GM11168 (cell line): Measurements from ENCODE around the gene CEP192.

Experiments used
- in situ Hi-C: fragments of 300-500 bp; cut with MboI; formaldehyde crosslinking; loops from one replicate; pipeline ENCODE4 v1.12.0; 2022; ENCODE audit warnings: low sequenced_read_pairs; ENCODE audit not compliant: unreplicated experiment

Gene CEP192

DNA sequence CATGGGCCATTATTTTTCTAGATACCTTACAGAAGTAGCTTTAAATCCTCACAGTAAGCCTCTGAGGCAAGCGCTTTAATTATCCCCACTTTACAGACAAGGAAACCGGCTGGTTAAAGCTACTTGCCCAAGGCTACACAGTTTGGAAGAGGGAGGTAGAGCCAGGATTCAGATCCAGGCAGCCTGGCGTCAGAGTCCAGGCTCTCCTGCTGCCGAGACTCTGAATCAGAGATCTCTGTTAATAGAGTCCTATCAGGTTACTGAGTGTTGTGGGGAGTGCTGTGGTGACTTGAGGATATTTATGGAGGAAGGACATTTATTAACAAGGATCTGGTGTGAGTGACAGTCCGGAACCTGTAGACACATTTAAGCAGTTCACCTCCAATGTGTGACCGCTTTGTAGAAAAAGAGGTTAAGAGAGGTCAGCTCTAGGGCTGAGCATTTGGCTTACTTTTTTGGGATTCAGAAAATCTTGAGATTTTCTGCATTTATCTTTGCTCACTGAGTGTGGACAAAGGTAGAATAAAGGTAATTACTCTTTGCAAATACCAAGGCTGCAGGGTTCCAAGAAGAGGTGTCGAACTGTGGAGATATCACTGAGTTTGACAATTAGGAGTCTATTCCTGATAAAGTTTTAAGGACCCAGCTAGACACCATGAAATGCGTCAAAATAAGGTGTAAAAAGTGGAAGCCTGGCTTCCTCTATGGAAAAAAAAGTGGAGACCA, 1.6 kb upstream of the CEP192 start:
- in situ Hi-C loops, result no loop called here

DNA sequence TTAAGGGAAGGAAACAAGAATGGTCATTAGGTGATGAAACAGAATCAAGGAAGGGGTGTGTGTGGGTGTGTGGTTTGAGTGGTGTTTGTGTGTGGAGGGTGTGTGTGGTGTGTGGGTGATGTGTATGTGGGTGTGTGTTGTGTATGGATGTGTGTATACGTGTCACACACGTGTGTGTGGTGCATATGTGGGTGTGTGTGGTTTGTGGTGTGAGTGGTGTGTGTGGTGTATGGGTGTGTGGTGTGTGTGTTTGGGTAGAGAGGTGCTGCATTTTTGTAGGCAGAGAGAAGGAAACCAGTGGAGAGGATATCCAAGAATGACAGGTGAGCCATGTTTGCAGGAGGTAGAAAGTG, 1.1 kb upstream of the CEP192 start:
- in situ Hi-C loops, result no loop called here

DNA sequence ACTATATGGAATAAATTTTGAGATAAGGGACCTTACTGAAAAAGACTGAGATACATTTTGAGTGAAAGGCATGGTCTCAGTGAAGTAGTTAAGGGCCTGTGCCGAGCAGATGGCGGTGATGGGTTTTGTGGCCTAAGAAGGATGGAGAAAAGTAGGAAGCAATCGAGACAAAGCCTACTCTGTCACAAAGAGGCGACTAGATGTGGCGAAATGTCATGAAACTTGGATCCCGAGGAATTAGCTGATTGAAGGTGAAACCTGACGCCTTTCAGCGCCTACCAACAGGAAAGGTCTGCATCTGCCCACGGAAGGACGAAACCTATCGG, 558 bp upstream of the CEP192 start:
- in situ Hi-C loops, result no loop called here

DNA sequence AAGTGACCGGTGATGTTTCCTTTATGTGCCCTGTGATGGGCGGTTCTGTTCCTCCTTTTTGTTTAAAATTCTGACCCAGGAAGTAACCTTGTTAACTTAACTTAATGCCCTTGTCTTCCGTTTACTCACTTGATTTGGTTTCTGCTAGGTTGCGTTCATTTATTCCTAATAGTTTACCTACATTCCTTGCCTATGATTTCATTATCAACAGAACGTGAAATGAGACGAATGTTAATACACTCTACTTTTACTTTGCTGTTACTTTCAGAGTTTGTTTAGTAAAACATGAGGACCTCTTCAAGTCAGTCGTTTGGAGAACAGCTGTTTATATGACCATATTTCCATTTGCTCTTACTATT, 638 bp downstream of the CEP192 start:
- in situ Hi-C loops, result no loop called here

DNA sequence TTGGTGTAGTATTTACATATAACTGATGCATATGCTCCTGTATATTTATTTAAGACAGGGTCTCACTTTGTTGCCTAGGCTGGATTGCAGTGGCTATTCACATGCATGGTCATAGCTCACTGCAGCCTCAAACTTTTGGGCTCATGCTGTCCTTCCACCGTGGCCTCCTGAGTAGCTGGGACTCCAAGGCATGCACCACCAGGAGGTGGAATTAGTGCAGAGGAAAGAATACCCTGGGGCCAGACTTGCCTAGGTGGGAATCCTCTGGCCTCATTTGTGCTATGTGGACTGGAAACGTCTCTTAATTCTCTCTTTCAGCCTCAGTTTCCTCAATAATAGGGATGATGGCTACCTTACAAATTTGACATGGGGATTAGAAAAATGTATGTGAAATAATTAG, 2.3 kb downstream of the CEP192 start:
- in situ Hi-C loops, result no loop called here

DNA sequence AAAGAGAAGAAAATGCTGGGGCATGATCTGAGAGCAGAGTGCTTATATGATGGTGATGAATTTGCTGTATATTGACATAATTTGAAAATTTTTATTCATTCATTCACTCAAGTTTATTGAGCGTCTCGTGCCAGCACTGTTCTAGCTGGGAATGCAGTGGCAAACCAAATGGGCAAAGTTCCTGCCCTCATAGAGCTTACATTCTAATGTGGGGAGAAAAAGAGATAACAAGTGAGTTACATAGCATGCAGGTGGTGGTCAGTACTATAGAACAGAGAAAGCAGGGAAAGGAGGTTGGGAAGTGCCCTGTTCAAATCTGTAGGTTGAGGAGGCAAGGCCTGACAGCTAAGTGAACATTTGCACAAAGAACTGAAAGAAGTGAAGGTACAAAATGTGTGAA, 4.3 kb downstream of the CEP192 start:
- in situ Hi-C loops, result loop anchor here (5.0 kb wide), 1 partner anchor 57 kb away; no protein-coding TSS in a partner anchor

DNA sequence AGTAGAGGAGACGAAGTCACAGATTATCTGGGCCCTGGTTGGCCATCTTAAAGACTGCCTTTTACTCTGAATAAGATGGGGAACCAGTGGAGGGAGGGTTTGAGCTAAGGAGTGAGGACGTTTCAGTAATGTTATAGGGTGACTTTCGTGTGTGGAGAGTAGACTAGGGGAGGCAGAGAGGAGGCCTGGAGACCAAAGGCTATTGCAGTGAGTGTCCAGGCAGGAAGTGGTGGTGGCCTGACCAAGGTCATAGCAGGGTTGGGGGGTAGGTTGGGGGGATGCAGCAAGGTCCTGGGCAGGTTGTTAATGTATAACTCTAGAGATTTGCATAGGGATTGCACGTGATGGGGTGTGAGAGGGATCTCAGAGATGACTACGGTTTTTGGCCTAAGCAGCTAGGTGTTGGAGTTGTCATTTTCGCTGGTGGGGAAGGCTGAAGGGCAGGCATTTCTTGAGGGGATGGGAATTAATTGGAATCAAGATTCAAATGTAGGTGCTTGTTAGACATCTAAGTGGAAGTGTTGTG, 4.9 kb downstream of the CEP192 start:
- in situ Hi-C loops, result loop anchor here (5.0 kb wide), 1 partner anchor 56 kb away; no protein-coding TSS in a partner anchor

DNA sequence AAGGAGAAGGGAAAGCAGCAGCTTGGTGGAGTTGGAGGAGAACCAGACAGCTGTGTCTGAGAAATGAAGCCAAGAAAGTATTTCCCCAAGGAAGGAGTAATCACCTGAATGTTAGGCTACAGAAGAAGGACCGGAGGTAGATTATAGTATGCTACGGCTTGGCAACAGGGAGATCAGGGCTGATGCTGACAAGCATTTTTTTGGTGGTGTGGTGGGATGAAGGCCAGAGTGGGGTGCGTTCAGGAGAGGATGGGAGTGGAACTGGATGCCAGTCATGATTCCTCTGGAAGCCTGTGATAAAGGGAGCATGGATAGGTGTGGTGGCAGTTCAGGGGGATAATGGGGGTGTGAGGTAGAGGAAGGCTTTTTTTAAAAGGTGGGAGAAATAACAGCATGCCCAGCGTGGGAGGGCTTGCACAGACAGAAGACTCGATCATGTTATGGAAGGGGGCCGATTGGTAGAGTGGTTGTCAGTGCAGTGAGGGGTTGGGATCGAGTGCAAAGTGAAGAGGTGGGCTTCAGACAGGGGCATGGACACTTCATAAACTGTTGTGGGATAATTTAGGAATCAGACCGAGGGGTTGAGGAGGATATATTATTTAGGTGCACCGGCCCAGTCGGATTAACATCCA, 5.6 kb downstream of the CEP192 start:
- in situ Hi-C loops, result loop anchor here (5.0 kb wide), 1 partner anchor 56 kb away; no protein-coding TSS in a partner anchor

DNA sequence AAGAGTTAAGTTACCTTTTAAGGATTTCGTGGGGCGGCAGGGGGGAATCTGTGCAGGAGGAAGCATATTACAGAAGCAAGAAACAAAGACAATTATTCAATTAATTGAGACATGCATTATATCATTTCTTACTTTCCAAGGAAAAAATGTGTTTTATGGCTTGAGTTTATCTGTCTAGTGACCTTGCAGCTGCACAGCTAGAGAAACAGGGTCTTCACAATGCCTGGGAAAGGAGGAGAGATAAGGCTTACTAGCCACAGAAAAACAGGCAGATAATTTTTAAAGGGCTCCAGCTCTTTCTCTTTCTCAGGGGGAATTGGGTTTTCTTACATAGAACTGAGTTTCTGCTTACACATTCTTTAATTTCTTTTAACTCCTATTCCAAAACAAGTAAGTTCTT, 6.2 kb downstream of the CEP192 start:
- in situ Hi-C loops, result loop anchor here (5.0 kb wide), 1 partner anchor 55 kb away; no protein-coding TSS in a partner anchor

DNA sequence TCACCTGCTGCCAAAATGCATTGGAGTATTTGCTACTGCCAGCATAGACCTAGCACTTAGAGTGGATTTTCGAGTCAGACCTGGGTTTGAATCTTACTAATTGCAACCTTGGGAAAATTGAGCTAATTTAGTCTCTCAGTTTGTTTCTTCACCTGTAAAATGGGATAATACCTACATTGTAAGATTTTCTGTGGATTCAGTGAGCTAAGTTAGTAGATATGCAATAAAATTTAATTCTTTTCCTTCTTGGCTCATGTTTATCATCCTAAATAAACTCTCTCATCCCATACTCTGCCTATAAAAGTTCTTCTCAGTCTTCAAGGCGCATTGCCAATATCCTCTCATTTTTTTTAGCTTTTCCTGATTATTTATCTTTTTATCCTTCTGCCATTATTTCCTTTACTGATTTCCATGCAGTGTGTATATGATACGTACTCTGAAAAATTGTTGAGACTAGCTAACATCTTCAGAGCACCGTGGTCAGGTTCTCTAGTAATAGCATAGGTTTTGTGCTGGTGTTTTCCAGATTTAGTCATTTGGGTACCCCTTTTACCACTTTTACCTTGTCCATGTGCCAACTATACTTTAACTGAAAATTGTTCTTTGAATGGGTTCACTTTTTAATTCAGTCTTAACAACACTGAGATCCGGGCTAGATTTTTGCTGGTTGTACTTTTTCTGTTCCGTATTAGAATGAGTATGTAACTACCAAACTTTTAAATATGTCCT, 7.3 kb downstream of the CEP192 start:
- in situ Hi-C loops, result loop anchor here (5.0 kb wide), 1 partner anchor 54 kb away; no protein-coding TSS in a partner anchor

DNA sequence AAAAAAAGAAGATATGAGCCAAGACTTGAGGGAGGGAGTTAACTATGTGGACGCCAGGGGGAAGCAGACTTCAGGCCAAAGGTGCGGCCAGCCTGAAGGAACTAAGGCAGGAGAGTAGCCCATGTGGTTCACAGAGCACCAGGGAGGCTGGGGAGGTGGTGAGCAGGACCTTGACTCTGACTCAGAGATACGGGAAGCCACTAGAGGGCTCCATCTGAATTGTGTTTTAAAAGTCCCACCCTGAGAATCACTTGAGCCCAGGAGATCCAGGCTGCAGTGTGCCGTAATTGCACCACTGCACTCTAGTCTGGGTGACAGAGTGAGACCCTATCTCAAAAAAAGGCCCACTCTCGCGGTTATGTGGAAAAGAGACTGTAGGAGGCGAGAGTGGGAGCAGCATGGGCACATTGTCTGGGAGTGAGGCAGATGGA, 12.3 kb downstream of the CEP192 start:
- in situ Hi-C loops, result no loop called here

DNA sequence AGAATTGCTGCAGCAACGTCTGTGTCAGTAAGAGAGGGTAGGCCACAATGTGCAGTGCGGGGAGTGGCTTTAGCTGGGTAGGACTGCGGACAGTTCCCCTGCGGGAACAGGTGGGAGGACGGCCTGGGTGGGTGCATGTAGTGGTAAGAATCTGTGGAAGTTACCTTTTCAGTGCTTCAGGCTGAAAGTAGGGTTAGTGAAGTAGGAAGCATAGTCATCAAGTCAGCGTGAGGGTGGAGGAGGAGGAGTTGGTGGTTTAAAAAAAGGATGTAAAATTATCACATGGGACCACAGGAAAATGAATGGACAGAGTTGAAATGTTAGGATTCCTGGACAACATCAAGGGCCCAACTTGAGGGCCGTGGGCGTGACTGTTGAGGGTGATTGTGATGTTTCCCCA, 13.2 kb downstream of the CEP192 start:
- in situ Hi-C loops, result no loop called here

DNA sequence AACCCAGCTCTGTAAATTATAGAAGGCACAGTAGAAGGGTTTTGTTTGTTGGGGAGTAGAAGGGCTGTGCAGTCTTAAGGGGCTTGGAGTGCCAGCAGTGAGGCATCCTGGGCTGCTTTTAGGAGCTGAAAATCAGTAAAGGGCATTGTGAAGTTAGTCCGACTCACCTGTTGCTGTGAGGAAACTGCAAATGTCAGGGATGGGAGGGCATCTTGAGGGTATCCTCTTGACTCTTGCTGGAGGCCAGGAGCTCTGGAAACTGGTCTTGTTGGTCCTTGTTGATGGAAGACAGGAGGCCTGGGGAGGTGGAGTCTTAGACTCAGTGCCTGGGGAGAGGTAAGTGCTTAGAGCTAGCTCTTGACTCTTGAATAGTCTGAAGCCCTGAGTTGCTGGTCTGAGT, 14.1 kb downstream of the CEP192 start:
- in situ Hi-C loops, result no loop called here

DNA sequence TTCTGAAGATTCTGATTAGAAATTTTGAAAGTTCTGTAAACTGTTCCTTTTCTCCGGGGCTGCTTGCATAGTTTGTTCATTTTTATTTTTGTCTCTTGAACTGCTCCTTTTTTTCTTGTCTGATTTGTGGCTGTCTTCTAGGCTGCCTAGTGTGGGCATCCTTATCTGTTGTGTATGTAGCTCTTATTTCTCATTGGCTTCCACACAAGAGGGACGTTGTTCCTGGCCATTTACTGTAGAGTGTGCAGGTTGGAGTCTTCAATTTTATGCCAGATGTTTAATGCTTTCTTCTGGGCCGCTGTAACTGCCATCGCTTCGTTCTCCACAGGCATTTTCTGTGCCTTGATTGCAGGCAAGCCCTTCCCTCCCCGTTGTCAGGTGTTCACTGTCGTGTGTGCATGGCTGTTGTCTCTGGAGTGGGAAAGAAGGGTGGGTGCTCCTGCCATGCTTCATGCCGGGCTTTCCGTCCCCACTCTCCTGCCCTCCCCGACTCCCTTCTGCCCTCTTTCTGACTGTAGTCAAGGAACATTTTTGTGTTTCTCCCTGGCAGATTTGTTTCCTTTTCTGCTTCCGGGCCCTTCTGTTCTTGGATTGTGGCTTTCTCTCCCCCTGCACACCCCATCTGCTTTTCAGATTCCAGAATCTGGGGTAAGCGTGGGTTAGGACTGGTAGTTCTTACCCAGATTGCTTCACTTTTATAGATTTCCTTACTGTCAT, 15.5 kb downstream of the CEP192 start:
- in situ Hi-C loops, result no loop called here

DNA sequence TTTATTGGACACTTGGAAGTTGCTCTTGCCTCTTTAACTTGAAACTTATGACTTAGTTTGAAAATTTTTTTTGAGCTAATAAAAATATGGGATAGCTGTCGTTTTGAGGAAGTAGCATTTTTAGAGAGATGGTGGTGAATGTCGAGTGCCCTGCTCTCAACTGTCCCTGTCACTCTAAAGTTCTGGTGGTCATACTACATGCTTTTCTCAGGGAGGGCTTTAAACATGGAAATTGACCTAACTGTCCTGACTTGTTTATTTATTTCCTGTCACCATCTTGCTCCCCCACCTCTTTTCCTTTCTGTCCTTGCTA, 16.0 kb downstream of the CEP192 start:
- in situ Hi-C loops, result no loop called here

DNA sequence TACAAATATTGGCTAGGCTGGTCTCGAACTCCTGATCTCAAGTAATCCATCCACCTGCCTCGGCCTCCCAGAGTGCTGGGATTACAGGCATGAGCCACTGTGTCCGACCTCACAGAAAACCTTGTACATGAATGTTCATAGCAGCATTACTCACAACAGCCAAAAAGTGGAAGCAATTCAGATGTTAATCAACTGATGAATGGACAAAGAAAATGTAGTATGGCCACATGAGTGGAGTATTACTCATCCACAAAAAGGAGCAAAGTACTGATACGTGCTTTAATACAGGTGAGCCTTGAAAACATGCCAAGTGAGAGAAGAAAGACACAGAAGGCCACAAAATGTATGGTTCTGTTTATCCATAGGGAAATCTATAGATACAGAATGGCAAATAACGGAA, 20.6 kb downstream of the CEP192 start:
- in situ Hi-C loops, result no loop called here

DNA sequence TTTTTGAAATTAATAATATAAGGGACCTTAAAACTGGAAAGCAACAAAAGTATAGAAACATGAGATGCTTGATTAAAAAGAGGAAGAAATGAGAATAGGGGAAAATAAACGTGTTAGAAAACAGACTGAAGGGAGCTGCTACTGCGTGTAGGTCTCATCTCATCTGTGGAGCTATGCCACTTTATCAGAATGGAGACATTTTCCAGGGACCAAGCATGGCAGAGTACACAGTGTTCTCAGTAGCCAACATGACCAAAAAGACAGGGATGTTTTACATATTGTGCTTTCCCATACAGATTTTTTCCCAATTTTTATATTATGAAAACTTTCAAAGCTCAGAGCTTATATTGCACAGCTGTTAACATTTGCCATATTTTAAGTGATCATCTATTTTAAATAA, 23.1 kb downstream of the CEP192 start:
- in situ Hi-C loops, result no loop called here

DNA sequence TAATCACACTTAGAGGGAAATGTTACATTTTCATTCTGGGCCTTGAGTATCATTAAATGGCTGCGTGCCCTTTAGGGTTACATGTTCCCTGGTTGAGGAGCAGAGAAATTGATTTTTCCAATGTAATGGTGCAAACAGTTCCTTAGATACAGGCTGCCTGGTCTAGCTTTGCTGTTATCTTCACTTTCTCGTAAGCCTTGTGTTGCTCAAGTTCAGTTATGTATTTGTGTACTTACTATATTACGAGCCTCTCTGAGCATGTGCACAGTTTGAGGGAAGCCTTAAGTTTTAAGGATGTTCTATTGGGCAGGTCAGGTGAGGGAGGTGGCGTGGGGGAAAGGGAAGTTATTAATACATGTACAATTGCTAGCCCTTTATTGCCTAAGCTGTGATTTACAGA, 23.7 kb downstream of the CEP192 start:
- in situ Hi-C loops, result no loop called here

DNA sequence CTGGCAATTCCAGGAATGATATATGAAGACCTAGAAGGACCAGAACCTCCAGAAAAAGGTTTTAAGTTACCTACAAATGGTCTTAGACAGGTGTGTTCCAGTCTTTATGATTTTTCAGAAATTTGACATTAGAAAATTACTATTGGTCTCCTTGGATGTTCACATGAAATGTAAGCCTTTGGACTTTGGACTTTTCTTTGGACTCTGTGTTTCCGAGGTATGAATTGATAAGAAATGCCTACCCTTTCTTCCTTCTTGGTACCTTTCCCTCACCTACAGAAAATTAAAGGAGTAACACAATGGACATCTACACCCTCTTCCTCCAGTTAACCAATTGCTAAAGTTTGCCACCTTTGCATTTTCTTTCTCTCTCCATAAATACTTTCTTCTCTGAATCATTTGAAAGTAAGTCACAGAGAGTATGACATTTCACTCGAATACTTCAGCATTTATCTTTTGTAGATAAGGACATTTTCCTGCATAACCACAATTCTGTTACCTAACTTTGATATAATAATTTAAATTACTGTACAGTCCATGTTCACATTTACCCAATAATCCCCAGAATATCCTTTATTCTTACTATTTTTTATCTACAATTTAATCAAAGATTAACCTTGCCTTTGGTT, 26.2 kb downstream of the CEP192 start:
- in situ Hi-C loops, result no loop called here

DNA sequence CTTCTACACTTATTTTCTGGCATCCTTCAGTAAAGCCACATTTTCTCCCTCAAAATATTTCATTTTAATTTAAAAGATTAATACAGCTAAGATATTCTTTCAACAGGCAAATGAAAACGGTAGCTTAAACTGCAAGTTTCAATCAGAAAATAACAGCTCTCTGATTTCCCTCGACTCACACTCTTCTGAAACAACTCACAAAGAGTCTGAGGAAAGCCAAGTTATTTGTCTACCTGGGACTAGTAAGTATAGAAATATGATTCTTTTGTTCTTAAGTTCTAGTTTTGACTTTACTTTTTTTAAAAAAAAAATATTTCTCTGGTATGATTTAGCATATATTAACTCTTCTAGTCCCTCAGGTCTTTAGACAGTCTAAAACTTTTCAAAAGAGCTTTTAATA, 27.2 kb downstream of the CEP192 start:
- in situ Hi-C loops, result no loop called here
